SW 1271 (cell line): Measurements from ENCODE around the gene STMND1.
"Not testable (repeated sequence)": the region's sequence is repeated elsewhere in the genome, so short reads cannot be mapped to it uniquely, and the experiment has no call there.

ENCODE experiments used
- DNase-seq, 2 experiments: peaks; one replicate each; lab custom pipeline; 2025; lab: John Stamatoyannopoulos, UW

The STMND1 gene

GRCh38 chr6:17101422-17102257, at the start of gene STMND1:
Gene STMND1, plus strand, starts transcription at chr6:17102050. Its CDS starts 208 bp downstream, at chr6:17102258.
- no peak for DNase-seq

DNA sequence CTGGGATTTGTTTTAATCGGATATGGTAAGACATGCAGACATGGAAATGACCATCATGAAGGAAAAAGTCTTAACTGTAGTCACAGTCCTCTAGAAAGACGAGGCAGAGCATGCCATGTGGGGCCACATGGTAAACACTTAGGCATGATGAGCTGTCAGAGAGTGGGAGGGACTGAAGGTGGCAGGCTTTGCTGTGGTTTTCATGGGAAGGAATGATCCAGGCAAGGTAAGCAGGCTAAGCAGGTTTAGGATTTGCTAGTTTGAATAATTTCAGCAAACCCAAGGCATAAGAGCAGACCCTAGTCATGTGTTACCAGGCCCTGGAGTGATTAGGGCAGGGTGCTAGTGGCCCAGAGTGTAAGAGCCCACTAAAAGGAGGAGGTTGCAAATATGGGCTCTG, 47.2 kb upstream of the STMND1 start:
- DNase-seq: no peak

GRCh38 chr6:17057322-17057721, 44.5 kb upstream of the STMND1 start:
- no peak for DNase-seq

- no peak for DNase-seq
Observed at GRCh38 chr6:17058550-17058949, 43.3 kb upstream of the STMND1 start.

GRCh38 chr6:17059022-17059421, 42.8 kb upstream of the STMND1 start:
- DNase-seq: no peak

- DNase-seq: no peak
Observed at GRCh38 chr6:17059850-17060249, 42.0 kb upstream of the STMND1 start.

- no peak for DNase-seq
Observed at GRCh38 chr6:17061097-17061496, 40.8 kb upstream of the STMND1 start.

DNA sequence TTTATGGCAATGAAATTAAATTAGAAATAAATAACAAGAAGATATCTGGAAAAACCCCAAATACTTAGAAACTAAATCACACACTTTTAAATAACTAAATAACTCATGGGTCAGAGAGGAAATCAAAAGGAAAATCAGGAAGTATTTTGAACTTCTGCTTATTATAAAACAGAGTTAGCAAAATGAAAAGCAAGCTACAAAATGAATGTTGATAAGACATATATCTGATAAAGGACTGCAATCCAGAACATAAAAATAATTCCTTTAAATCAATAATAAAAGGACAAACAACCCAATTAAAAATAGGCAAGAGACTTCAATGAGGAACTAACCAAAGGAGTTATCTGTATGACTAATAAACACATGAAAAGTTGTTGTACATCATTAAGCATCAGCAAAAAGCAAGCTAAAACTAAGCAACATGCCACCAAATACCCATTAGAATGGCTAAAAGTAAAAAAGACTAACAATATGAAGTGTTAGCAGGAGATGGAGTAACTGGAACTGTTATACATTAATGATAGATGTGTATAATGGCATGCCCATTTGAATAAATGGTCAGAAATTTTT, 38.9 kb upstream of the STMND1 start:
- DNase-seq: no peak

GRCh38 chr6:17064975-17065374, 36.9 kb upstream of the STMND1 start:
- DNase-seq: no peak

- DNase-seq: no peak
Observed at GRCh38 chr6:17066610-17067009, 35.2 kb upstream of the STMND1 start.

DNA sequence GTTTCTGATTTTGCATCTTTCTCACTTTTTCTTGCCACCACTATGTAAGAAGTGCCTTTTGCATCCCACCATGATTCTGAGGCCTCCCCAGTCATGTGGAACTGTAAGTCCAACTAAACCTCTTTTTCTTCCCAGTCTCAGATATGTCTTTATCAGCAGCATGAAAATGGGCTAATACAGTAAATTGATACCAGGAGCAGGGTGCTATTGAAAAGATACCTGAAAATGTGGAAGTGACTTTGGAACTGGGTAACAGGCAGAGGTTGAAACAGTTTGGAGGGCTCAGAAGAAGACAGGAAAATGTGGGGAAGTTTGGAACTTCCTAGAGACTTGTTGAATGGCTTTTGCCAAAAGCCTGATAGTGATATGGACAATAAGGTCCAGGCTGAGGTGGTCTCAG, 32.9 kb upstream of the STMND1 start:
- DNase-seq: not testable (repeated sequence)

- DNase-seq: not testable (repeated sequence)
Observed at GRCh38 chr6:17070400-17070799, 31.4 kb upstream of the STMND1 start.

- DNase-seq: not testable (repeated sequence)
Observed at GRCh38 chr6:17073596-17073995, 28.3 kb upstream of the STMND1 start.

DNA sequence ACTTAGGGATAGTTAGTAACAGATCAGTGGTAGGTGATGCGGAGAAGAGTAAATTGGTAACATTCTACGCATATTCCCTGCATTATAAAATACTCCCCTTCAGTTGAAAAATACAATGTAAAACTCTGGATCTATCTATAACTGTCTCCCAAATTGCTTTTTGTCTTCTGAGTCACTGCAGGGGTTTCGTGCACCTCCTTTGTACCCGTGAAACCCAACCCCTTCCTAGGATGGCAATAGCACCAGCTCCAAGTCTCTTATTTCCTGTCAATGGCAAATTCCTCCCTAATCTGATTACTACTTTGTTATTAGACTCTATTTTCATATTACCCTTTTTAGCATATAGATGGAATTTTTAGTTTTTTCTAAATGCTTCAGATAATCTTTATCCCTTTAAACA, 20.6 kb upstream of the STMND1 start:
- no peak for DNase-seq

DNA sequence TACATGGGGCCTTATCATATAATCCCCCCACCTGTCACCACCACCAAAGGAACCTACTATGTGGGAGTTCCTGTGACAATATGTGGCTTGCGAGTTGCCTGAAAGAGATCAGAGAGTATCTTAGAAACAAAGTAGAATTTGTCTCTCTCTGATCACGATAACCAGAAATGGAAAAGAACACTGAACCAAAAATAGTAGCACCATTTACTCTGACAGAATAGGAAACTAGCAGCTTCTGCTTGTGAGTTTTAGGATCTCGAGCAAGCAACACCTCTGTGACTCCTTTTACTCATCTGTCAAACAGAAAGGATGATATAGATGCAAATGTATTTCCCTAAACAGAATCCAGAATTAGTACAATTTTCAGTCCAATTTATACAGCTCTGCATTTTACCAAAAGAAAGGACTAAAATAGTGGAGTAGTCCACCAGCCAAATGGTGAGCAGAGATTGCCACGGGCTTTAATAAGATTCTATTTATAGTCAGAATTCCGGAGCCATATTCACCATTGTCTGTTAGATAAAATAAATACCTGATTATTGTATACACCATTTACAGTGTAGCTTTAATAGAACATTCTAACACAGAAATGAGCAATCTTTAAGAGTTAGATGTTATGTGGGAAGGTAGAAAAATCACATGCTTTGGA, 19.9 kb upstream of the STMND1 start:
- no peak for DNase-seq

DNA sequence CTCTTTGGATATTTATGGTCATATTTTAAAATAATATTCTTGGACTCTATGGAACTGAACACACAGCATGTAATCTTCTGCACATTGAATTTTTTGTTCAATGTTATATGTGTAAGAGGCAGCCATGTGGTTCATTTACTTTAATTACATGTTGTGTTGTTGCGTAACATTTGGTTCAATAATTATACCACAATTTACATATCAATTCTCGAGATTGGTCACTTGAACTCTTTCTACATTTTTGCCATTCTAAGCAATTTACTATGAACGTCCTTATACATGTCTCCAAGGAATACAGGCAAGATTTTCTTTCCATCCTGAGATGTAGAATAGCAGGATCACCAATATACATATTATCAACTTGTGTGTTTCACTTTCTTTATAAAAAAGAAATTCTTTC, 18.5 kb upstream of the STMND1 start:
- no peak for DNase-seq

- peak; percentile 26 to 74 for DNase-seq
Observed at GRCh38 chr6:17086469-17086868, 15.4 kb upstream of the STMND1 start.

- no peak for DNase-seq
Observed at GRCh38 chr6:17088091-17088611, 13.7 kb upstream of the STMND1 start.

- DNase-seq: peak in 1 of 2 experiments; percentile 21
Observed at GRCh38 chr6:17091122-17091521, 10.7 kb upstream of the STMND1 start.

DNA sequence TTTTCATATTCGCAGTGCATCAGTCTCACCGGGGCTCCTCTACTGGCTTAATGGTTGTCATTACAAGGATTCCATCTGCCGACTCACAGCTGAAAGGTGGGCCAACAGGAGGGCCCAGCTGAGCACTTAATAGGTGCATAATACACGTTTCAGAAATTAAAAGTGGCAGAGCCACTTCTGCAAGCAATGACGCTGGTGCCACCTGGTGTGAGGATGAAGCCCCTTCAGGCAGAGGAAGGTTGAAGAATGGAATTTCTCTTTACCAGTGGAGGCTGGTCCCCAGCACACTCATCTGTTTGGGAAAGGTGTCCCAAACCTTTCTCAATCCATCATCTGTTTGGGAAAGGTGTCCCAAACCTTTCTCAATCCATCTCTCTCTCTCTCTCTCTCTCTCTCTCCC, 8.2 kb upstream of the STMND1 start:
- no peak for DNase-seq

GRCh38 chr6:17096096-17096495, 5.8 kb upstream of the STMND1 start:
- DNase-seq: no peak

DNA sequence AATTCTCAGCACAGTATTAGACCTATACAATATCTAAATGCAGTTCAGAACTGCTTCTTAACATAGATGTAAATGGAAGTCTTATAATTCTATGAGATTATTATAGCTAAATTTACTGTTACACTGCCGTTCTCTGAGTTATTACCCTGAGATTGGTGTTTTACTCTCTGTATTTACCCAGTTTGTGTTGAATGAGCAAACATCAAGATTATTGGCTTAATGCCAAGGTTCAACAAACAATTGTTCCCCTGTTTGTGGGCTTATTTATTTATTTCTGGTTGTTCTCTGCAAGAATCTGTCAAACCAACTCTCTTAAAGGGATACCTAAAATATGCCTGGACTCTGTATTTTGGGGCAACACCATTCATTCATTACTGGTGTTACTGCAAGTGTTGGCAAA, 5.2 kb upstream of the STMND1 start:
- DNase-seq: no peak

GRCh38 chr6:17097982-17098381, 3.9 kb upstream of the STMND1 start:
- no peak for DNase-seq
